ENCODE measurements around the gene TMEM63A. TPM values are rescaled to one million over a fixed set of nuclear protein-coding genes. Genes with fewer than 3 reads are reported as not detected.
"Not testable (repeated sequence)": the region's sequence is repeated elsewhere in the genome, so short reads cannot be mapped to it uniquely, and the experiment has no call there.

TMEM63A gene
- total RNA-seq, result 100 to 1,000 TPM; 197 to 211 TPM

DNA sequence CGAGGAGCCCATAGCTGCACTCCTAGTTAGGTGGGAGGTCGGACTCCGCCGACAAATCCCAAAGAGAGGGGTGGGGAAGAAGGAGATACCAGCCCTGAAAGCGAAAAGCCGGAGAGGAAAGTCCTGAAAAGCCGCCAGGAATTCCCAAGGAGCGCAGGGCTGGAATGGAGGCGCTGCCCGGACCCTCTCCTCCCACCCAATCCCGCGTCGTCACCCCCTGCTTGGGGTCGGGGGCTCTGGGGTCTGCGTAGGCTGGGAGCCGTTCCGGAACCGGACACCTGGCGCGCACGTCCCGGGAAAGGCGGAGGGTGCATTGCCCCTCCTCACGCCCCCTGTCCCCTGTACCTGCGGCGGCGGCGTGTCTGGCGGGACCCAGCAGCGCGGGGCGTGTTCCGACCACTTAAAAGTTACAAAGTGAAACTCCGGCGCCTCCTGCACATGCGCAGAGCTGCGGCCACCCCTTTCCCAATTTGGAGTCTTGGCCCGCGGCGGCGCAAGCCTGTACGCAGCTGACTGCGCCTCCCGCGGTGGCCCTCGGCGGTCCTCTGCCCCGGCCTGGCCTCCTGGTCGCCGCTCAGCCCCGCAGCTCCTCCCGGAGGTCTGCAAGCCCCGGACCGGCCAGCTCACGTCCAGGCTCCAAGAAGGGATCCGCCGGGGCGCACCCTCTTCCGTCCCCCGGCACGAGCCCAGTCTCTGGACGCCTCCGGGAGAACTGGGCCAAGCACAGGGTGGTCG lies at the start of gene TMEM63A:
Gene TMEM63A (minus strand): TSS at position 422 of the 735 bp plus-strand sequence. CDS start 4,800 bp downstream, outside the sequence.
- CTCF ChIA-PET, result interaction anchor here (0.8 to 4.7 kb wide), 12 partner anchors 8 to 132 kb away, joined by 3 to 35 read pairs (median 4); partner anchors contain the start of gene SRP9
- peak; percentile 92 for DNase-seq
- no peaks in the 10 kb centered on the region for H3K9me3 Mint-ChIP-seq
- POLR2A ChIA-PET, result interaction anchor here (0.8 to 1.6 kb wide), 4 partner anchors 16 to 368 kb away, joined by 3 to 6 read pairs (median 4); partner anchors contain the start of gene SRP9
- H3K4me1 Mint-ChIP-seq, result peaks cover 49% of the 10 kb centered on the region
- peak within 1 kb of the TSS; percentile 90 for H3K4me3 Mint-ChIP-seq
- H3K36me3 Mint-ChIP-seq (ENCODE audit: low read depth), result peaks cover 38% of the 10 kb centered on the region
- peak within 1 kb of the TSS; percentile 91 for H3K27ac Mint-ChIP-seq
- peaks cover 8% of the 10 kb centered on the region for H3K27me3 Mint-ChIP-seq

DNA sequence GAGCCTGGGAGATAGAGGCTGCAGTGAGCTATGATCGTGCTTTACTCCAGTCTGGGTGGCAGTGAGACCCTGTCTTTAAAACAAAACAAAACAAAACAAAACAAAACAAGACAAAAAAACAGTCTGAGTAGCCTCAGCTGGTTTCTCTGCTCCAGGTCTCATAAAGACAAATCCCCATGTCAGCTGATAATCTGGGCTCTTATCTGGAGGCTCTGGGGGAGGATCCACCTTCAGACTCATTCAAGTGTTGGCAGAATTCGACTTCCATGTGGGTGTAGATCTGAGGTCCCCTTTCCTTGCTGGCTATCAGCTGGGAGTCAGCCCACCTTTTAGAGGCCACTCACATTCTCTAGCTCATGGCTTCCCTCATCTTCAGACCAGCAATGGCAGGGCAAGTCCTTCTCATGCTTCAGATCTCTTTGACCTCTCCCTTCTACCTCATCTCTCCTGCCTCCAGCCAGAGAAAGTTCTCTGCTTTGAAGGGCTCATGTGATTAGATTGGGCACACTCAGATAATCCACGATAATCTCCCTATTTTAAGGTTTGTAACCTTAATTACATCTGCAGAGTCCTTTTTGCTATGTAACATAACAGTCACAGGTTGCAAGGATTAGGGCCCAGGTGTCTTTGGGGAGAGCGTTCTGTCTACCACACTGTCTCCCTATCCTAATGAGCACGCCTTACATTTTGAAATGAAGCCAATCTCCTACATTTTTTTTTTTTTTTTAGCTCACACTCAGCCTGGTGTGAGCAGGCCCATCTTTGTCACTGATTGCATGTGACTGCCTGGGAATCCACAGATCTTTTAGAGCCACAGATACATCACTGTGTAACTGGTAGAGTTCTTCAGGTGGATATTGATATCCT lies 49.3 kb upstream of the TMEM63A start:
- Mint-ChIP-seq H3K4me3 (no peak overlapping the region), H3K36me3 (ENCODE audit: low read depth) (no peaks in the 10 kb centered on the region), H3K9me3 (no peaks in the 10 kb centered on the region), H3K27me3 (no peaks in the 10 kb centered on the region), H3K27ac (peak overlapping the region; percentile 37), H3K4me1 (peaks cover 23% of the 10 kb centered on the region)
- ChIA-PET CTCF (interaction anchor here (0.8 to 1.2 kb wide), 4 partner anchors 9 to 154 kb away, joined by 3 to 4 read pairs (median 4); partner anchors contain the start of gene SRP9), POLR2A (no interaction called here)
- no peak for DNase-seq

DNA sequence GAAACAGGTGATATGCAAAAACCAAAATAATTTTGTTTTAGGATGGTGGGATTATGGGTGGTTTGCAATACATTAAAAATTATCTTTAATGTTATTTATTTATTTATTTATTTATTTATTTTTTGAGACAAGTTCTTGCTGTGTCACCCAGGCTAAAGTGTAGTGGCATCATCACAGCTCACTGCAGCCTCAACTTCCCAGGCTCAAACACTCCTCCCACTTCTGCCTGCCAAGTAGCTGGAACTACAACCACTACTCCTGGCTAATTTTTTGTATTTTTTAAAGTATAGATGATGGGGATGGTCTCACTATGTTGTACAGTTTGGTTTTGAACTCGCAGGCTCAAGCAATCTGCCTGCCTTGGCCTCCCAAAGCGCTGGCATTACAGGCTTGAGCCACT lies 48.4 kb upstream of the TMEM63A start:
- Mint-ChIP-seq H3K36me3 (ENCODE audit: low read depth) (no peaks in the 10 kb centered on the region), H3K4me1 (peaks cover 26% of the 10 kb centered on the region), H3K4me3 (no peak overlapping the region), H3K9me3 (no peaks in the 10 kb centered on the region), H3K27me3 (no peaks in the 10 kb centered on the region), H3K27ac (peak overlapping the region; percentile 37)
- no peak for DNase-seq
- POLR2A ChIA-PET, result interaction anchor here (0.7 kb wide), 1 partner anchor 254 kb away, joined by 6 read pairs; no protein-coding TSS in a partner anchor
- CTCF ChIA-PET, result interaction anchor here (0.7 to 2.4 kb wide), 5 partner anchors 8 to 153 kb away, joined by 3 to 9 read pairs (median 3); partner anchors contain the start of gene SRP9

DNA sequence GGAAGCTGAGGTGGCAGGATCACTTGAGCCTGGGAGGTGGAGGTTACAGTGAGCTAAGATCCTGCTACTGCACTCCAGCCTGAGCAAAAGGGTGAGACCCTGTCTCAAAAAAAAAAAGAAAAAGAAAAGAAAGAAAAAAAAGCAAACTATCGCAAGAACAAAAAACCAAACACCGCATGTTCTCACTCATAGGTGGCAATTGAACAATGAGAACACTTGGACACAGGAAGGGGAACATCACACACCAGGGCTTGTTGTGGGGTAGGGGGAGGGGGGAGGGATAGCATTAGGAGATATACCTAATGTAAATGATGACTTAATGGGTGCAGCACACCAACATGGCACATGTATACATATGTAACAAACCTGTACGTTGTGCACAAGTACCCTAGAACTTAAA lies 47.3 kb upstream of the TMEM63A start:
- peaks cover 29% of the 10 kb centered on the region for H3K4me1 Mint-ChIP-seq
- POLR2A ChIA-PET; H3K27me3 Mint-ChIP-seq; H3K9me3 Mint-ChIP-seq; H3K4me3 Mint-ChIP-seq; DNase-seq; H3K36me3 Mint-ChIP-seq (ENCODE audit: low read depth): not testable (repeated sequence)
- H3K27ac Mint-ChIP-seq, result peak overlapping the region; percentile 93
- CTCF ChIA-PET, result interaction anchor here (0.6 to 2.4 kb wide), 5 partner anchors 14 to 488 kb away, joined by 3 to 9 read pairs (median 3); no protein-coding TSS in a partner anchor

DNA sequence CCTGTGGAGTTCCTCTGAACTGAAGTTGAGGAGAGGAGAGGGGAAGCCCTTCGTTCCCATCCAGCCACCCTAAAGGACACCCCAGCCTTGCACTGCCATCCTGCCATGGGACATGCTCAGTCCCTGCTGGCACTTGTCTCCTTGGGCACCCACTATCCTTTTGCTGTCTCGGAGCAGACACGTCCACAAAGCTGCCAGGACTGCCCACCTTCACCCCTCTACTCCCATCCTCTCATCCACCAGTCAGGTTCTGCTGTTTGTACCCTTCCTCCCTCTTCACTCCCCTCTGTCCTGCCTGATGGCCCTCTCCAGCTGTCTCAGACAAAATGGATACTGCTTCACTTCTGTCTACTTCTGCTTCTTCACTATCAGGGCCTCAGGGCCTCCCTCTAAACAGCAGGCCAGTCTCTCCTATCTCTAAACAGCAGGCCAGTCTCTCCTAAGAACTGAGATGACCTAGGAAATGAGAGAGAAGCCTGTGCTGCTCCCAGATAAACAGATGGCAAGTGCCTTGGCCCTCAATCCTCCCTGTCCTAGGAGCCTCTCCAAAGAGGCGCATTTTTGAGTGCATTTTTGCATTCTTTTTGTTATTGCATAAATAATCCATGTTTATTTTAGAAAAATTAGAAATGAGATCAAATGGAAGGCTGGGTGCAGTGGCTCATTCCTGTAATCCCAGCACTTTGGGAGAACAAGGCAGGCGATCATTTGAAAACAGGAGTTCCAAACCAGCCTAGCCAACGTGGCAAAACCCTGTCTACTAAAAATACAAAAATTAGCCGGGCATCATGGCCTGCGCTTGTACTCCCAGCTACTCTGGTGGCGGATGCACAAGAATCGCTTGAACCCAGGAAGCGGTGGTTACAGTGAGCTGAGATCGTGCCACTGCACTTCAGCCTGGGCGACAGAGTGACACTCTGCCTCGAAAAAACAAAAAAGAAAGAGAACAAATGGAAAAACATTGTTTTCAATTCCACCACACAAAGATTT lies 46.3 kb upstream of the TMEM63A start:
- POLR2A ChIA-PET, result no interaction called here
- H3K4me3 Mint-ChIP-seq, result peak overlapping the region; percentile 19
- H3K4me1 Mint-ChIP-seq, result peaks cover 30% of the 10 kb centered on the region
- H3K27ac Mint-ChIP-seq, result peak overlapping the region; percentile 93
- H3K9me3 Mint-ChIP-seq, result no peaks in the 10 kb centered on the region
- DNase-seq, result peak; percentile 56
- CTCF ChIA-PET, result interaction anchor here (0.6 to 2.4 kb wide), 2 partner anchors 15 to 487 kb away, joined by 3 to 9 read pairs; no protein-coding TSS in a partner anchor
- peaks cover 6% of the 10 kb centered on the region for H3K36me3 Mint-ChIP-seq (ENCODE audit: low read depth)
- H3K27me3 Mint-ChIP-seq, result no peaks in the 10 kb centered on the region

DNA sequence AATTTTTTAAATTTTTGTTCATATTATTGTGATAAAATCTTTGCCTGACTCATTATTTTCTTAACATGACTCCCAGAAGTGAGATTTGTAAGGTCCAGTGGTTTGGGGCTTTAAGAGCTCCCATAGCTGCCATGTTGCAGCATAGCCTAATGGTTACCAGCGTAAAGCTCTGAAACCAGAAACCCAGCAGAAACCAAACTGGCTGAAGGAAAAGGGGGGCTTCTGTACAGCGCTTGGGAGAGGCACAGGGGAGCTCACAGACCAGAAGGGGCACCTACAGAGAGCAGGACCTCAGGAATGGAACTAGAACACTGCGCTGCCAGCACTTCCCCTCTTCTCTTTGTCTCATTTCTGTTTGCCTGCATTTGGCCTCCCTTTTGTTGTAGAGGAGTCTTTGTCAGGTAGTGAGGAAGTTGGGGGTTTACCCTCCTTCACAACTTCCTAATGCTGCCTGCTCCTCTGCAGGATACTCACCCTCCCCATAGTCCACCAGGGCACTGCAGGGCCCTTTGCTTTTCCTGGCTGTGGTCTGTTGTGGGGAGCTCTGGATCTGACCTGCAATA lies 44.5 kb upstream of the TMEM63A start:
- Mint-ChIP-seq H3K36me3 (ENCODE audit: low read depth) (peaks cover 12% of the 10 kb centered on the region), H3K27me3 (no peaks in the 10 kb centered on the region), H3K9me3 (no peaks in the 10 kb centered on the region), H3K4me1 (peaks cover 46% of the 10 kb centered on the region), H3K4me3 (no peak overlapping the region), H3K27ac (peak overlapping the region; percentile 82)
- no peak for DNase-seq
- ChIA-PET POLR2A (interaction anchor here (0.6 kb wide), 1 partner anchor 24 kb away, joined by 3 read pairs; no protein-coding TSS in a partner anchor), CTCF (interaction anchor here (0.9 to 1.8 kb wide), 2 partner anchors 16 to 107 kb away, joined by 4 to 6 read pairs; no protein-coding TSS in a partner anchor)

DNA sequence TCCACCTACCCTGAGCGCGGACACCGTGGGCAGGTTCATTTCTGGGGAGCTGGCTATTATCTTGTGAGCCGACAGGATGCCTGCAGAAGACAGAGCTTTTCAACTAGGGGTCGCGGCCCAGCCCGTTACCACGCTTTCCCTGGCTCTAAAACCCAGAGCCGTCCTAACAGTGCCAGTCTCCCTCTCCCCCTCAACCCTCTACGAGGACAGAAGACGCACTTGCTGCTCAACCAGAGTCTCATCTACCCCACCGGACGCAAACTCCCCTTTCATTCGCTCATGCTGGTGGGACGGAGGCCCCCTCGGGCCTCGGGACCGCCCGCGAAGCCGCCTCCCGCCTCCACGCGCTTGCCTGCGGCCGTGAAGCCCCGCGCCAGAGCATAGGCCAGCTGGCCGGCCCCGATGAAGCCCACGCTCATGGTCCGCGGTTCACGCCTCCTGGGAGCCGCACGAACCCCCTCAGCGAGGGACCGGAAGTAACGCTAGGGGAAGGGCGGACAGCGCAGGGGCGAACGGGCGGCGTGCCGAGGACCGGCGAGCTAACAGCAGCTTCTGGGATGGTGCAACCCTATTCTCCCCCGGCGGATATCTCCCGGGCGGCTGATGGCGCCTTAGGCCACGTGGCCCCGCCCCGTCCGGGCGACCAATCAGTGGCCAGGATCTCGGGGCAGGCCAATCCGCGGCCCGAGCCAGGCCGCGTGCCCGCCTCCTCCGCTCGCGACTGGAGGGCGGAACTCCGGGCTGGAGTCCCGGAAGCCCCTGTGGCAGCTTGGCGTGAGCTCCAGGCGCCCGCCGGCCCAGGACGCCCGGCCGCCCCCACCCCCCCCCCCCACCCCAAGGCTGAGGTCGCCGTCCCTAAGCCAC lies 41.7 kb upstream of the TMEM63A start, which contains the start of gene PYCR2:
Gene PYCR2 (minus strand): TSS at position 559 of the 864 bp plus-strand sequence. CDS start 140 bp downstream, at position 419.
- H3K27ac Mint-ChIP-seq, result peak within 1 kb of the TSS; percentile 96
- H3K36me3 Mint-ChIP-seq (ENCODE audit: low read depth), result peaks cover 34% of the 10 kb centered on the region
- H3K4me1 Mint-ChIP-seq, result peaks cover 65% of the 10 kb centered on the region
- CTCF ChIA-PET, result interaction anchor here (0.6 to 2.4 kb wide), 12 partner anchors 12 to 505 kb away, joined by 3 to 10 read pairs (median 4); partner anchors contain the start of genes LEFTY2 and SRP9
- H3K4me3 Mint-ChIP-seq, result peak within 1 kb of the TSS; percentile 98
- peak; percentile 95 for DNase-seq
- H3K9me3 Mint-ChIP-seq, result no peaks in the 10 kb centered on the region
- POLR2A ChIA-PET, result interaction anchor here (0.5 to 1.3 kb wide), 6 partner anchors 20 to 1498 kb away, joined by 3 to 7 read pairs (median 4); partner anchors contain the start of genes SDE2 and SRP9
- no peaks in the 10 kb centered on the region for H3K27me3 Mint-ChIP-seq

DNA sequence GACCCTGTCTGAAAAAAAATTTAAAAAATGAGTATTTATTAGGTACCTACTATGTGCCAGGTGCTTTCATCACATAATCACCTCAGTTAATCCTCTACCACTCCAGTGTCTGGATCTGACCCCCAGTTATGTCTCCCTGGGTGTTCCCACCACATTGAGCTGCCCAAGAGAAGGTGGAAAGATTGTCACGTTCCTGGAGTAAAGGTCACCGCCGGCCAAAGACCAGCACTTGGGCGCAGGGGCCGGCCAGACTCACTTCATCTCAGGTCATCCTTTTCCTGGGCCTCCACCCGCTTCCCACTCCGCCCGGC lies 41.2 kb upstream of the TMEM63A start:
- H3K4me1 Mint-ChIP-seq, result peaks cover 62% of the 10 kb centered on the region
- DNase-seq, result no peak
- H3K27ac Mint-ChIP-seq, result peak overlapping the region; percentile 96
- no peaks in the 10 kb centered on the region for H3K27me3 Mint-ChIP-seq
- peak overlapping the region; percentile 98 for H3K4me3 Mint-ChIP-seq
- ChIA-PET POLR2A (interaction anchor here (1.1 to 1.3 kb wide), 2 partner anchors 76 to 146 kb away, joined by 5 to 7 read pairs; partner anchors contain the start of genes SDE2 and SRP9), CTCF (interaction anchor here (0.8 to 2.4 kb wide), 10 partner anchors 12 to 455 kb away, joined by 3 to 10 read pairs (median 4); partner anchors contain the start of gene LEFTY2)
- H3K9me3 Mint-ChIP-seq, result no peaks in the 10 kb centered on the region
- peaks cover 38% of the 10 kb centered on the region for H3K36me3 Mint-ChIP-seq (ENCODE audit: low read depth)

DNA sequence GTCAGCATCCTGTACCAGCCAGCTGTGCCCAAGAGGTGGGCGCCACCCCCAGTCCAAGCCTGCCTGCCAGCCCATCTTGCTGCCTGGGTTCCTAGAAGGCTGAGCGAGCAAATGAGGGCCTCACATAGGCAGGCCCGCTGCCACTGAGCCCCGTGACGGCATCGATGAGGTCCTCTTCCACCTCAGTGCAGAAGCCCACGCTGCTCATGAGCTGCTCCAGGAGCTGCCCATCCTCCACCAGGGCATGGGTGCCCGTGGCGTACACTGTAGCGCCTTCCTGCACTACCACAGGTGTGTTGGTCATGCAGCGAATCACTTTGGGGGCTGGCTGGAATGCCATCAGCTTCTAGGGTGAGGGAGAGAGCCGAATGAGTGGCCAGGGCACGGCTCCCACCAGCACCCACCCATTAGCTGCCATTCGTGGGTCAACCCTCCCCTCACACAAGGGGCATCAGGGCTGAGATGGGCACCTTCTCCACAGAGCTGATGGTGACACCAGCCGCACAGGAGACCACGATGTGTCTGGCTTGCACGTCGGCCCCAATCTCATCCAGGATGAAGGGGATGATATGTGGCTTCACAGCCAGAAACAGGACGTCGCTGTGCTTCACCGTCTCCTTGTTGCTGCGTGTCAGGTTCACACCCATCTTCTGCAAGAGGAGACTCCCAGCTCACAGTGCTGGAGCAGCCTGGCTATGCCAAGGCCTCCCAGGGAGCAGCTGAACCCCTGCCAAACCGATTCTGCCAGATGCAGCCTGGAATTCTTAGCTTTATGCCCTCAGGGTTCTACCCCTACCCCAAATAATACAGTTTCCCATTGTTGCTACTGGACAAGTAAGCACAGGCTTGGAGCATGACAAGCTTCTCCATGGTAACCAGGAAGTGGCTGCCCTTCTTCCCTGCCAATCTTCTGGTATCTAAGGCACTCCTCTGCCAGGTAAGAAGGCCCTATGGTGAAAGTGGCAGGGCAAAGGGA lies 39.8 kb upstream of the TMEM63A start:
- H3K27ac Mint-ChIP-seq, result peak overlapping the region; percentile 96
- ChIA-PET CTCF (interaction anchor here (0.9 to 2.4 kb wide), 10 partner anchors 9 to 447 kb away, joined by 3 to 10 read pairs (median 4); partner anchors contain the start of gene SRP9), POLR2A (interaction anchor here (0.8 kb wide), 1 partner anchor 144 kb away, joined by 3 read pairs; no protein-coding TSS in a partner anchor)
- peak overlapping the region; percentile 98 for H3K4me3 Mint-ChIP-seq
- H3K9me3 Mint-ChIP-seq, result no peaks in the 10 kb centered on the region
- no peak for DNase-seq
- peaks cover 49% of the 10 kb centered on the region for H3K36me3 Mint-ChIP-seq (ENCODE audit: low read depth)
- H3K4me1 Mint-ChIP-seq, result peaks cover 64% of the 10 kb centered on the region
- H3K27me3 Mint-ChIP-seq, result no peaks in the 10 kb centered on the region
